Heart right ventricle (tissue), 16 donors: ENCODE results near the gene PHLDB1. TPM values are rescaled to one million over a fixed set of nuclear protein-coding genes. Genes with fewer than 3 reads are reported as not detected.

Experiments used
- ATAC-seq, 8 donors: fragments of 200-7000 bp; cut with Tn5 transposase; one replicate each; pipeline ENCODE4 v1.9.1; 2020; ENCODE audit warnings: mild to moderate bottlenecking in 8 of 8, moderate library complexity in 8 of 8, moderate number of reproducible peaks in 1 of 8
- DNase-seq, 2 donors: peaks; one replicate each; pipeline ENCODE4 v3.0.0-alpha.2; 2020
- H3K27ac ChIP-seq, 10 donors: fragments of 200-600 bp; sonication (generic) in 2 of 10; one replicate each; pipeline versions ENCODE4 v1.5.0 to v1.8.0; 2020 to 2022; ENCODE audit warnings: mild to moderate bottlenecking in 3 of 10
- H3K27me3 ChIP-seq, 7 donors: fragments of 200-600 bp; one replicate each; pipeline ENCODE4 v1.8.0; 2021 to 2022; ENCODE audit warnings: mild to moderate bottlenecking in 2 of 7
- H3K36me3 ChIP-seq, 9 donors: fragments of 200-600 bp; sonication (generic) in 1 of 9; one replicate each; pipeline versions ENCODE4 v1.5.0 to v1.8.0; 2020 to 2022; ENCODE audit warnings: mild to moderate bottlenecking in 2 of 9
- H3K4me1 ChIP-seq, 9 donors: fragments of 200-600 bp; sonication (generic) in 1 of 9; one replicate each; pipeline versions ENCODE4 v1.5.0 to v1.8.0; 2020 to 2022; ENCODE audit warnings: mild to moderate bottlenecking in 4 of 9
- H3K4me3 ChIP-seq, 10 donors: fragments of 200-600 bp; sonication (generic) in 2 of 10; one replicate each; pipeline versions ENCODE4 v1.5.0 to v1.8.0; 2020 to 2022; ENCODE audit warnings: mild to moderate bottlenecking in 7 of 10, moderate library complexity in 2 of 10
- H3K9me3 ChIP-seq, 11 donors: fragments of 200-600 bp in 10 of 11; sonication (generic) in 2 of 11; one replicate each; pipeline versions ENCODE4 v1.5.0 to v1.8.0; 2013 to 2022; ENCODE audit warnings: mild to moderate bottlenecking in 2 of 11, control low read depth in 1 of 11, moderate library complexity in 1 of 11
- WGBS, 2 donors: extraction: QIAGEN DNeasy Blood & Tissue Kit; methylation state at CpG; one replicate each; pipeline ENCODE4 v1.1.7; 2013; ENCODE audit warnings: inconsistent platforms in 1 of 2; 5-methylcytosine and 5-hydroxymethylcytosine counted together
- intact Hi-C, 10 donors: fragments of 100-400 bp; cut with DNase I; formaldehyde crosslinking; loops; one replicate each; pipeline versions ENCODE4 v1.11.1 to v1.14.2; 2022
- polyA plus RNA-seq, 2 donors: library from polyadenylated mRNA; stranded (reverse); fragments of 200-250 nt; gene quantifications; one replicate each; pipeline ENCODE4 v1.2.3, GENCODE V29; 2013
- total RNA-seq, 10 donors: library from RNA; stranded (reverse); fragmentation: NEBNext Ultra II Directional in 3 of 10; extraction: Animal tissue kit (Norgen Biotek cat#: 25700) in 3 of 10; gene quantifications; one replicate each; pipeline versions ENCODE4 v1.2.1 to v1.2.4, GENCODE V29; 2021 to 2023
- TF ChIP-seq, protein P1 (sequence below), 9 donors: fragments of 200-600 bp; sonication (generic) in 2 of 9; IDR thresholded peaks; one replicate each; pipeline versions ENCODE4 v1.5.0 to v1.8.0; 2021 to 2022; ENCODE audit warnings: antibody characterized with exemption in 9 of 9, mild to moderate bottlenecking in 5 of 9, moderate library complexity in 1 of 9
- donor health status: Arrhythmogenic right ventricular cardiomyopathy.
- donor health status: ischemic (EF 13 %, LVEDD 7.1; RV severe dilation, severe dysfunction).
- donor health status: healthy with polysubstance abuse.
- donor health status: DM: no; HTN: yes; CAD: no.
- donor health status: DM: no; HTN: no; CAD: no.
- donor health status: ischemic (EF 25% LVEDD 6.9; RV normal size, moderate dysfunction).
- donor health status: ischemic (EF 25% LVEDD 5.7; RV mildly dilated, moderate dysfunction).
- donor health status: healthy.
- donor health status: DM: yes; HTN: yes; CAD: no.
- donor health status: Ischemic cardiomyopathy.
- donor health status: ischemic (EF 35%, LVEDD 5.7; RV mildly dilated, moderate dysfunction).
- donor health status: nonischemic (EF 11% LVEDD 7.7; RV severe dilation, severe dysfunction).
- donor health status: DM: yes; HTN: yes; CAD: no.
- donor health status: PGD.
- donor health status: ischemic (EF 29% LVEDD 5.4; RV normal size, mild dysfunction).
- donor health status: nonischemic (EF 23%, LVEDD 6.1; RV moderate dilation, normal function).

Gene PHLDB1
- total and polyA plus RNA-seq, 12 donors: 74.9 to 259 (median 114) TPM

- H3K4me1 ChIP-seq: peaks cover 46 to 100% (median 79%) of the 10 kb centered on the region in 9 donors
- ATAC-seq (peak in 7 of 8 donors; percentile 7 to 46 (median 26)), DNase-seq (peak in 1 of 2 donors; percentile 77)
- intact Hi-C loops: loop anchor here in 2 of 10 donors (5.0 kb wide), 2 partner anchors 38 to 637 kb away; no protein-coding TSS in a partner anchor
- peak overlapping the region; percentile 70 to 96 (median 90) for H3K27ac ChIP-seq
- WGBS, 2 donors: 41 to 52% methylated on average over 6 of the region's 6 CpGs
- no peaks in the 10 kb centered on the region for H3K9me3 ChIP-seq
- H3K4me3 ChIP-seq: peak overlapping the region in 1 of 10 donors; percentile 4
- peaks cover 0 to 16% (median 0%) of the 10 kb centered on the region in 7 donors for H3K27me3 ChIP-seq
- TF ChIP-seq, protein P1, sequence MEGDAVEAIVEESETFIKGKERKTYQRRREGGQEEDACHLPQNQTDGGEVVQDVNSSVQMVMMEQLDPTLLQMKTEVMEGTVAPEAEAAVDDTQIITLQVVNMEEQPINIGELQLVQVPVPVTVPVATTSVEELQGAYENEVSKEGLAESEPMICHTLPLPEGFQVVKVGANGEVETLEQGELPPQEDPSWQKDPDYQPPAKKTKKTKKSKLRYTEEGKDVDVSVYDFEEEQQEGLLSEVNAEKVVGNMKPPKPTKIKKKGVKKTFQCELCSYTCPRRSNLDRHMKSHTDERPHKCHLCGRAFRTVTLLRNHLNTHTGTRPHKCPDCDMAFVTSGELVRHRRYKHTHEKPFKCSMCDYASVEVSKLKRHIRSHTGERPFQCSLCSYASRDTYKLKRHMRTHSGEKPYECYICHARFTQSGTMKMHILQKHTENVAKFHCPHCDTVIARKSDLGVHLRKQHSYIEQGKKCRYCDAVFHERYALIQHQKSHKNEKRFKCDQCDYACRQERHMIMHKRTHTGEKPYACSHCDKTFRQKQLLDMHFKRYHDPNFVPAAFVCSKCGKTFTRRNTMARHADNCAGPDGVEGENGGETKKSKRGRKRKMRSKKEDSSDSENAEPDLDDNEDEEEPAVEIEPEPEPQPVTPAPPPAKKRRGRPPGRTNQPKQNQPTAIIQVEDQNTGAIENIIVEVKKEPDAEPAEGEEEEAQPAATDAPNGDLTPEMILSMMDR (IDR thresholded peaks at IDR 0.05): no peak
- peaks cover 0 to 59% (median 29%) of the 10 kb centered on the region in 9 donors for H3K36me3 ChIP-seq
Measured at GRCh38 chr11:118619444-118620197, 12.2 kb downstream of the PHLDB1 start.

DNA sequence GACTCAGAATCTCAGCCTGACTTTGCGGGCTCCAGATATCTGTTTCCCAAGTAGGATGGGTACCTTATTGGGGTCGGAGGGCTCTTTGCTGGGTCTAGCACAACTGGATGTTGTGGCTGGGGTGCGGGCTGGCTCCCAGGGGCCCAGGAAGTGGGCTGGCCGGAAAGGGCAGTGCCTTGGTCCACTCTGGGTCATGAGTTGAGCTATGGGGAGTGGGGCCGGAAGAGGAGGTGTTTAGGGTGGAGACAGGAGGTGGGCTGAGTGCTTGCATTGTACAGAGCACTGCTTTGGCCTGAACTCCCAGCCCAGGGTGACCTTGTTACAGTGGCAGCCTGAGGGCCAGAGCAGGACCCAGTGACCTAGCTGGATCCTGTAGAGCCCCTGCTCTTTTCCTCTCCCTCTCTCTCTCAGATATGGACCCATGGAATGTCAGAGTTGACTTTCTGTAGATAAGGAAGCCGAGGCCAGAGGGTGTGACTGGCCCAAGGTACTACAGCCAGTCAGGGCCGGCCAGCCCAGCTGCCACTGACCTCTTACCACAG lies 13.2 kb downstream of the PHLDB1 start:
- H3K9me3 ChIP-seq: no peaks in the 10 kb centered on the region
- peaks cover 0 to 59% (median 29%) of the 10 kb centered on the region in 9 donors for H3K36me3 ChIP-seq
- ATAC-seq (peak; percentile 11 to 61 (median 36)), DNase-seq (peak; percentile 47 to 64)
- peak overlapping the region; percentile 59 to 96 (median 90) for H3K27ac ChIP-seq
- peaks cover 0 to 16% (median 0%) of the 10 kb centered on the region in 7 donors for H3K27me3 ChIP-seq
- TF ChIP-seq, protein P1 (IDR thresholded peaks at IDR 0.05): no peak
- H3K4me1 ChIP-seq: peaks cover 49 to 100% (median 84%) of the 10 kb centered on the region in 9 donors
- intact Hi-C loops: no loop called here
- WGBS, 2 donors: 32 to 37% methylated on average over 7 of the region's 7 CpGs
- H3K4me3 ChIP-seq: peak overlapping the region in 9 of 10 donors; percentile 39 to 64 (median 60)

GRCh38 chr11:118621071-118621783 lies 13.8 kb downstream of the PHLDB1 start:
- intact Hi-C loops: no loop called here
- H3K27ac ChIP-seq: peak overlapping the region; percentile 59 to 96 (median 90)
- peaks cover 49 to 99% (median 78%) of the 10 kb centered on the region in 9 donors for H3K4me1 ChIP-seq
- peak overlapping the region; percentile 19 to 64 (median 58) for H3K4me3 ChIP-seq
- no peaks in the 10 kb centered on the region for H3K9me3 ChIP-seq
- DNase-seq: peak; percentile 91 to 93
- 5 to 6% methylated on average over 38 of the region's 38 CpGs for WGBS, 2 donors
- TF ChIP-seq, protein P1 (IDR thresholded peaks at IDR 0.05): no peak
- peaks cover 0 to 16% (median 0%) of the 10 kb centered on the region in 7 donors for H3K27me3 ChIP-seq
- peak; percentile 61 to 80 (median 70) for ATAC-seq
- H3K36me3 ChIP-seq: peaks cover 0 to 59% (median 30%) of the 10 kb centered on the region in 9 donors
